A375 (cell line): ENCODE data around the gene CDC25A. TPM values are rescaled to one million over a fixed set of nuclear protein-coding genes. Genes with fewer than 3 reads are reported as not detected.

Source experiments
- small RNA-seq: library from RNA; depleted of rRNA; stranded (forward); fragments of <200 nt; gene quantifications from one replicate; pipeline ENCODE3, GENCODE V24; 2014
- total RNA-seq: library from RNA; depleted of rRNA; stranded (reverse); fragments of >200 nt; shearing (Covaris generic); gene quantifications from 2 replicates; pipeline ENCODE4 v1.2.3, GENCODE V29; 2014; rRNA removed

CDC25A gene
- 49.8 and 53.0 TPM in 2 replicates for total RNA-seq

GRCh38 chr3:48188266-48189201, at the start of gene CDC25A:
Gene CDC25A, minus strand, starts transcription at chr3:48188417. Its CDS starts 470 bp downstream, at chr3:48187947.

DNA sequence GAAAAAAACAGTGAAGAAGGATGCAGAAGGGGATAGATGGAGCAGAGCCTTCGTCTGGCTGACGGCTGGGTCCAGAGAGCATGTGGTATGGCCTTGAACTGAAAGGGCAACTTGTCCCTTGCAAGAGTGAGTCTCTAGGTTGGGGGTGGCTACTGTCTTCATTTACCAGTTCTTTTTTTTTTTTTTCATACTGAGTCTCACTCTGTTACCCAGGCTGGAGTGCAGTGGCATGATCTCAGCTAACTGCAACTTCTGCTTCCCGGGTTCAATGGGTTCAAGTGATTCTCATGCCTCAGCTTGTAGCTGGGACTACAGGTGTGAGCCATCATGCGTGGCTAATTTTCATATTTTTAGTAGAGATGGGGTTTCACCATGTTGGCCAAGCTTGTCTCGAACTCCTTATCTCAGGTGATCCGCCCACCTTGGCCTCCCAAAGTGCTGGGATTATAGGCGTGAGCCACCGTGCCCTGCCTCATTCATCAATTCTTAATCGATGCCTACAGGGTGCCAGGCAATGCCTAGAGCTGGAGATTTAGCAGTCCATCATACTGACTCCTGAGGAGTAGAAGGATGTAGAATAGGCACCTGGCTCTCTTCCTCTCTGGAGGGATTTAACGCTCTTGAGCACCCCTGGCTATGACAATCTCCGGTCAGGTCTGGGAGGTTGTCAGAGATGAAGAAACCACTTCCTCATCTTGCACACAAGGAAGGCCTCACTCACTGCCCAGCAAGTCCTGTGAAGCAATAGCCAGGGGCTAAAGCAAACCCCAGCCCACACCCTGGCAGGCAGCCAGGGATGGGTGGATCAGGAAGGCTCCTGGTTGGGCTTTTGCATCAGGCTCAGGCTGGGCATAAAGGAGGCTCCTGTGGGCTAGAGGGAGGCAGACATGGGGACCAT, 34.6 kb upstream of the CDC25A start, which contains the start of gene CAMP:
Gene CAMP (plus strand): TSS at position 880 of the 898 bp plus-strand sequence. CDS start 17 bp downstream, at position 897.

Small RNA genes within 50 kb of the gene (small RNA-seq; reads per million reads assigned to genes)
- gene MIR4443 (not detected), gene NDUFB1P1 (not detected), gene RNU7-128P (not detected), gene SNRPFP4 (not detected)

Other genes starting within 250 kb of the CDC25A start
- 63.6 and 65.1 TPM in 2 replicates for gene MAP4, start 172.0 kb downstream of the CDC25A start, total RNA-seq
- gene CAMP, start 35.1 kb upstream of the CDC25A start, total RNA-seq: 2.4 and 6.6 TPM in 2 replicates
- 16.5 and 17.2 TPM in 2 replicates for gene ZNF589, start 52.7 kb upstream of the CDC25A start, total RNA-seq
- gene NME6, start 113.0 kb upstream of the CDC25A start, total RNA-seq: 20.8 and 22.6 TPM in 2 replicates
- not detected in 2 replicates for gene SPINK8, start 145.2 kb upstream of the CDC25A start, total RNA-seq
- 0.04 TPM in 1 of 2 replicates, not detected in the other for gene FBXW12, start 183.8 kb upstream of the CDC25A start, total RNA-seq
- gene PLXNB1, start 241.7 kb upstream of the CDC25A start, total RNA-seq: 25.6 and 29.2 TPM in 2 replicates